HCEC 1CT (cell line): ENCODE data around the gene FAM83C.
"Not testable (repeated sequence)": the region's sequence is repeated elsewhere in the genome, so short reads cannot be mapped to it uniquely, and the experiment has no call there.

Experiments used
- DNase-seq: peaks from one replicate; pipeline ENCODE4 v3.0.0-alpha.2; 2017

FAM83C gene

GRCh38 chr20:35263532-35264341 lies 28.5 kb downstream of the FAM83C start:
- no peak for DNase-seq

- peak; percentile 14 for DNase-seq
These were observed 29.3 kb downstream of the FAM83C start for GRCh38 chr20:35262731-35263531.

- not testable (repeated sequence) for DNase-seq
These were observed 29.9 kb downstream of the FAM83C start for GRCh38 chr20:35262321-35262720.

- DNase-seq, result no peak
These were observed 31.8 kb downstream of the FAM83C start for GRCh38 chr20:35260426-35260825.

GRCh38 chr20:35257175-35257909 lies 34.9 kb downstream of the FAM83C start:
- no peak for DNase-seq

- DNase-seq, result no peak
These were observed 37.7 kb downstream of the FAM83C start for GRCh38 chr20:35254448-35254999.

- DNase-seq, result no peak
These were observed 39.2 kb downstream of the FAM83C start for GRCh38 chr20:35253010-35253409.

- DNase-seq, result not testable (repeated sequence)
These were observed 39.6 kb downstream of the FAM83C start for GRCh38 chr20:35252598-35252997.

GRCh38 chr20:35252037-35252461 lies 40.2 kb downstream of the FAM83C start:
- DNase-seq, result no peak

- no peak for DNase-seq
These were observed 40.6 kb downstream of the FAM83C start for GRCh38 chr20:35251613-35251940.

- DNase-seq, result no peak
These were observed 43.4 kb downstream of the FAM83C start for GRCh38 chr20:35248641-35249475.

GRCh38 chr20:35246723-35247122 lies 45.5 kb downstream of the FAM83C start:
- no peak for DNase-seq

GRCh38 chr20:35243986-35244385 lies 48.2 kb downstream of the FAM83C start:
- no peak for DNase-seq

GRCh38 chr20:35243317-35243716 lies 48.9 kb downstream of the FAM83C start:
- DNase-seq, result no peak

- DNase-seq, result no peak
These were observed 51.4 kb downstream of the FAM83C start for GRCh38 chr20:35240811-35241293.

GRCh38 chr20:35240083-35240810 lies 52.0 kb downstream of the FAM83C start:
- DNase-seq, result no peak

GRCh38 chr20:35238735-35239134 lies 53.5 kb downstream of the FAM83C start:
- no peak for DNase-seq

- DNase-seq, result no peak
These were observed 54.1 kb downstream of the FAM83C start for GRCh38 chr20:35238170-35238569.

GRCh38 chr20:35237486-35237885 lies 54.7 kb downstream of the FAM83C start:
- peak; percentile 23 for DNase-seq

- no peak for DNase-seq
These were observed 56.3 kb downstream of the FAM83C start for GRCh38 chr20:35235881-35236280.
